ENCODE measurements around the gene SUZ12.
"Not testable (repeated sequence)": the region's sequence is repeated elsewhere in the genome, so short reads cannot be mapped to it uniquely, and the experiment has no call there.

SUZ12 gene

GRCh38 chr17:32041306-32041875 is 104.6 kb downstream of the SUZ12 start:
- DNase-seq (ENCODE audit: low spot score): not testable (repeated sequence)

GRCh38 chr17:32042266-32042665 is 105.5 kb downstream of the SUZ12 start:
- not testable (repeated sequence) for DNase-seq (ENCODE audit: low spot score)

GRCh38 chr17:32045611-32046010 is 108.8 kb downstream of the SUZ12 start:
- not testable (repeated sequence) for DNase-seq (ENCODE audit: low spot score)

GRCh38 chr17:32047663-32048062 is 110.9 kb downstream of the SUZ12 start:
- DNase-seq (ENCODE audit: low spot score): not testable (repeated sequence)

Measured in hepatic stellate cell (primary cell).